HEK293T (cell line): ENCODE data around the gene ZNF786.

ENCODE experiments used
- ARNT ChIP-seq: fragments of 450-650 bp; IDR thresholded peaks from 2 replicates; pipeline ENCODE4 v1.6.1; 2017; ENCODE audit warnings: mild to moderate bottlenecking
- BHLHE40 ChIP-seq: fragments of 450-650 bp; IDR thresholded peaks from 2 replicates; pipeline ENCODE4 v1.6.1; 2016; ENCODE audit warnings: mild to moderate bottlenecking, moderate library complexity, borderline replicate concordance
- FOXA1 ChIP-seq: fragments of 450-650 bp; IDR thresholded peaks from 2 replicates; pipeline ENCODE4 v1.6.1; 2016; ENCODE audit warnings: mild to moderate bottlenecking
- FOXK2 ChIP-seq: fragments of 450-650 bp; IDR thresholded peaks from 2 replicates; pipeline ENCODE4 v1.6.1; 2016; ENCODE audit warnings: mild to moderate bottlenecking
- FOXM1 ChIP-seq: fragments of 450-650 bp; IDR thresholded peaks from 2 replicates; pipeline ENCODE4 v1.6.1; 2017; ENCODE audit warnings: mild to moderate bottlenecking, borderline replicate concordance
- L3MBTL2 ChIP-seq: fragments of 450-650 bp; conservative IDR thresholded peaks from 2 replicates; pipeline ENCODE4 v1.6.1; 2016; ENCODE audit warnings: mild to moderate bottlenecking
- LEF1 ChIP-seq: fragments of 450-650 bp; IDR thresholded peaks from 2 replicates; pipeline ENCODE4 v1.6.1; 2017; ENCODE audit warnings: mild to moderate bottlenecking, borderline replicate concordance
- NFRKB ChIP-seq: fragments of 450-650 bp; IDR thresholded peaks from 2 replicates; pipeline ENCODE4 v1.6.1; 2016; ENCODE audit warnings: mild to moderate bottlenecking, moderate library complexity
- PKNOX1 ChIP-seq: fragments of 450-650 bp; IDR thresholded peaks from 2 replicates; pipeline ENCODE4 v1.6.1; 2016
- SP1 ChIP-seq: fragments of 450-650 bp; IDR thresholded peaks from 2 replicates; pipeline ENCODE4 v1.6.1; 2017
- SUZ12 ChIP-seq: fragments of 450-650 bp; IDR thresholded peaks from 2 replicates; pipeline ENCODE4 v1.6.1; 2016; ENCODE audit warnings: mild to moderate bottlenecking
- TARDBP ChIP-seq: fragments of 450-650 bp; IDR thresholded peaks from 2 replicates; pipeline ENCODE4 v1.6.1; 2016
- ZNF384 ChIP-seq: fragments of 450-650 bp; IDR thresholded peaks from 2 replicates; pipeline ENCODE4 v1.6.1; 2016

GRCh38 chr7:149043936-149044335 lies 46.6 kb downstream of the ZNF786 start:
- TF ChIP-seq SUZ12 (no peak), ZNF384 (no peak), PKNOX1 (no peak), NFRKB (no peak), LEF1 (no peak), TARDBP (no peak), FOXM1 (no peak), FOXA1 (no peak), ARNT (no peak), BHLHE40 (no peak), L3MBTL2 (no peak), SP1 (no peak), FOXK2 (no peak)
